K562 (cell line): Measurements from ENCODE around the gene RTL1.

Experiments used
- ARNT ChIP-seq, 2 experiments: fragments of 450-650 bp; IDR thresholded peaks; 2 replicates each; pipeline ENCODE4 v1.6.1; 2016; ENCODE audit warnings: mild to moderate bottlenecking in 1 of 2
- EP300 ChIP-seq: IDR thresholded peaks from 2 replicates; pipeline ENCODE4 v1.6.1; 2012; ENCODE audit warnings: low read length, improper control_type of control experiment
- FOXK1 ChIP-seq: sonication (generic); formaldehyde crosslinking; IDR thresholded peaks from 2 replicates; pipeline ENCODE4 v1.8.0; 2022; ENCODE audit warnings: missing genetic modification reagents, mild to moderate bottlenecking, borderline replicate concordance
- FOXP4 ChIP-seq: sonication (generic); formaldehyde crosslinking; IDR thresholded peaks from 2 replicates; pipeline ENCODE4 v1.8.0; 2022; ENCODE audit warnings: mild to moderate bottlenecking, missing genetic modification reagents, borderline replicate concordance
- MEIS2 ChIP-seq: fragments of 450-650 bp; IDR thresholded peaks from 2 replicates; pipeline ENCODE4 v1.6.1; 2014; ENCODE audit warnings: mild to moderate bottlenecking; ENCODE audit not compliant: partially characterized antibody
- MIER1 ChIP-seq: fragments of 450-650 bp; IDR thresholded peaks from 2 replicates; pipeline ENCODE4 v1.6.1; 2016; ENCODE audit warnings: antibody characterized with exemption, mild to moderate bottlenecking, low read depth
- MXD1 ChIP-seq: fragments of 250-450 bp; sonication (Bioruptor Pico); IDR thresholded peaks from 2 replicates; pipeline ENCODE4 v1.8.0; 2021; ENCODE audit warnings: borderline replicate concordance, mild to moderate bottlenecking, moderate library complexity; ENCODE audit not compliant: poor library complexity, severe bottlenecking
- USF1 ChIP-seq: sonication (generic); formaldehyde crosslinking; IDR thresholded peaks from 2 replicates; pipeline ENCODE4 v1.9.0; 2022; ENCODE audit warnings: mild to moderate bottlenecking, missing genetic modification reagents
- ZFP36 ChIP-seq: fragments of 150-350 bp; IDR thresholded peaks from 2 replicates; pipeline ENCODE4 v1.6.1; 2018; ENCODE audit warnings: low read length, low read depth; ENCODE audit not compliant: partially characterized antibody
- ZNF274 ChIP-seq: IDR thresholded peaks from 2 replicates; pipeline ENCODE4 v1.6.1; 2011; ENCODE audit warnings: low read depth, mild to moderate bottlenecking, low read length, moderate library complexity, borderline replicate concordance
- TF ChIP-seq, protein P1 (sequence below), 3 experiments: IDR thresholded peaks in 2 of 3; conservative IDR thresholded peaks in 1 of 3; 2 replicates each; pipeline ENCODE4 v1.5.1; 2011 to 2012; ENCODE audit warnings: low read length in 3 of 3, mild to moderate bottlenecking in 3 of 3, control low read depth in 2 of 3, improper control_type of control experiment in 1 of 3, inconsistent platforms in 1 of 3, low read depth in 1 of 3, mixed read lengths in 1 of 3, moderate library complexity in 1 of 3; ENCODE audit not compliant: insufficient read depth in 2 of 3

DNA sequence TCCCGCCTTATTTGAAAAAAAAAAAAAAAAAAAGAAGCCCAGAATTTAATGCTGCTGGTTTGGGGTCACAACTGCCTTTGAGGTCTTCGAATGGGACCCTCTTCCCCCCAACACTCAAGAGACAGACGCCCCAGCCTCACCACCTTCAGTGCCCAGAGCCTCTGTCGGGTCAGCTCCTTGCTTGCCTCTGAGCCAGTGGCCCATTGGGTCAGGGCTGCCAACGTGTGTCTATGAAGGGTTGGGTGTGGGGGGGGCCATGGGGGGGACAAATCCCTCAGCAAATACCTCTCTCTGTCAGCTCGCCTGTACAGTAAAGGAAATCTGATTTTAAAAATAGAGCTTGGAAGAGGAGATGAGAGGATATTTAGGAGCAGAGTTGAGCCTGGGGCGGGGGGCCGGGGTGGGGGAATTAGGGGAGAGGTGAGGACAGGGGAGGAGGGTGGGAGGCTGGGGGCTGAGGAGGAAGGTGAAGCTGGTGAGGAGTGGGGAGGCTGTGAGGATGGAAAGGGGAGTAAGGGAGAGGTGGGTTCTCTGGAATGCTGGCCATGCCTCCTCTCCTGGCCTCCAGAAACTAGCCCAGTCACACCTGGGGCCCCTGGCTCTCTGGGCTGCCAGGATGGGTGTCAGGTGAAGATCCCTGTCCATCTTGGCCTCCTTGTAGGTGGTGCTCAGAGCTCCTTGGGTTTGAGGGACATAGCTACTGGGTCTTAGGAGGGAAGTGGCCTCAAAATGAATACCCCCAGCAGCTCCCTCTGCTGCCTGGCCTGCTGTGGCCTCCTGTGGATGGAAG is 13.3 kb downstream of the RTL1 start:
- TF ChIP-seq ZNF274 (no peak), FOXK1 (CRISPR knock-in tag) (no peak), MIER1 (no peak), MEIS2 (no peak), ARNT (IDR thresholded peaks at IDR 0.05) (no peak), USF1 (CRISPR knock-in tag) (no peak), FOXP4 (no peak), ZFP36 (no peak), EP300 (no peak), MXD1 (CRISPR knock-in tag) (no peak)
- TF ChIP-seq, protein P1, sequence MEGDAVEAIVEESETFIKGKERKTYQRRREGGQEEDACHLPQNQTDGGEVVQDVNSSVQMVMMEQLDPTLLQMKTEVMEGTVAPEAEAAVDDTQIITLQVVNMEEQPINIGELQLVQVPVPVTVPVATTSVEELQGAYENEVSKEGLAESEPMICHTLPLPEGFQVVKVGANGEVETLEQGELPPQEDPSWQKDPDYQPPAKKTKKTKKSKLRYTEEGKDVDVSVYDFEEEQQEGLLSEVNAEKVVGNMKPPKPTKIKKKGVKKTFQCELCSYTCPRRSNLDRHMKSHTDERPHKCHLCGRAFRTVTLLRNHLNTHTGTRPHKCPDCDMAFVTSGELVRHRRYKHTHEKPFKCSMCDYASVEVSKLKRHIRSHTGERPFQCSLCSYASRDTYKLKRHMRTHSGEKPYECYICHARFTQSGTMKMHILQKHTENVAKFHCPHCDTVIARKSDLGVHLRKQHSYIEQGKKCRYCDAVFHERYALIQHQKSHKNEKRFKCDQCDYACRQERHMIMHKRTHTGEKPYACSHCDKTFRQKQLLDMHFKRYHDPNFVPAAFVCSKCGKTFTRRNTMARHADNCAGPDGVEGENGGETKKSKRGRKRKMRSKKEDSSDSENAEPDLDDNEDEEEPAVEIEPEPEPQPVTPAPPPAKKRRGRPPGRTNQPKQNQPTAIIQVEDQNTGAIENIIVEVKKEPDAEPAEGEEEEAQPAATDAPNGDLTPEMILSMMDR (IDR thresholded peaks at IDR 0.05 in 2 of 3, conservative IDR thresholded peaks at IDR 0.05 in 1 of 3; ENCODE audit: insufficient read depth in 2 of 3, low read depth in 1 of 3, low read length in 3 of 3): peak in 1 of 3 experiments; percentile 11; a peak in 1 of 6 replicates
